CD4-positive, alpha-beta memory T cell (primary cell): ENCODE measurements around the gene COL26A1. TPM values are rescaled to one million over a fixed set of nuclear protein-coding genes. Genes with fewer than 3 reads are reported as not detected.

Source experiments
- CTCF ChIA-PET: fragments of 350-600 bp; sonication (Branson Sonifier 250); formaldehyde crosslinking; loops from one replicate; lab custom pipeline; 2021; ENCODE audit warnings: inconsistent platforms; ENCODE audit not compliant: partially characterized antibody; lab: Charles Lee
- POLR2A ChIA-PET: fragments of 350-600 bp; sonication (Branson Sonifier 250); formaldehyde crosslinking; loops from one replicate; lab custom pipeline; 2021; ENCODE audit not compliant: partially characterized antibody; lab: Charles Lee
- DNase-seq, 5 donors: peaks; one replicate each; pipeline versions ENCODE4 v3.0.0 to v3.0.0-alpha.2; 2020 to 2022; ENCODE audit warnings: mixed read lengths in 1 of 5
- H3K27ac ChIP-seq: one replicate; pipeline ENCODE4 v1.7.0; 2013; ENCODE audit warnings: low read depth, low read length
- H3K27me3 ChIP-seq: 2 replicates; pipeline ENCODE4 v1.7.0; 2013; ENCODE audit warnings: mild to moderate bottlenecking, low read length, moderate library complexity; ENCODE audit not compliant: insufficient read depth
- H3K36me3 ChIP-seq: 2 replicates; pipeline ENCODE4 v1.7.0; 2013; ENCODE audit warnings: mild to moderate bottlenecking, low read length, moderate library complexity; ENCODE audit not compliant: insufficient read depth
- H3K4me1 ChIP-seq: 2 replicates; pipeline ENCODE4 v1.7.0; 2013; ENCODE audit warnings: mild to moderate bottlenecking, low read length, moderate library complexity; ENCODE audit not compliant: insufficient read depth
- H3K4me3 ChIP-seq, 2 donors: one replicate each; pipeline ENCODE4 v1.7.0; 2013; ENCODE audit warnings: low read length in 2 of 2, mild to moderate bottlenecking in 1 of 2
- H3K9me3 ChIP-seq, 2 donors: one replicate each; pipeline ENCODE4 v1.7.0; 2013; ENCODE audit warnings: low read length in 2 of 2, control low read depth in 1 of 2; ENCODE audit not compliant: control insufficient read depth in 1 of 2
- H3K27ac Mint-ChIP-seq, 7 donors: one replicate each; pipeline ENCODE4 v1.8.0; 2020 to 2021; ENCODE audit warnings: mixed read lengths in 7 of 7, mild to moderate bottlenecking in 6 of 7, inconsistent platforms in 3 of 7, moderate library complexity in 3 of 7
- H3K27me3 Mint-ChIP-seq, 2 donors: one replicate each; pipeline ENCODE4 v1.8.0; 2020 to 2021; ENCODE audit warnings: mixed read lengths in 2 of 2
- H3K36me3 Mint-ChIP-seq, 2 donors: one replicate each; pipeline ENCODE4 v1.8.0; 2020 to 2021; ENCODE audit warnings: mixed read lengths in 2 of 2, inconsistent platforms in 1 of 2, mild to moderate bottlenecking in 1 of 2
- H3K4me1 Mint-ChIP-seq, 4 donors: one replicate each; pipeline ENCODE4 v1.8.0; 2020 to 2021; ENCODE audit warnings: mixed read lengths in 4 of 4, mild to moderate bottlenecking in 1 of 4
- H3K4me3 Mint-ChIP-seq, 8 donors: one replicate each; pipeline ENCODE4 v1.8.0; 2020 to 2021; ENCODE audit warnings: mixed read lengths in 8 of 8, mild to moderate bottlenecking in 7 of 8, moderate library complexity in 6 of 8, inconsistent platforms in 3 of 8
- H3K9me3 Mint-ChIP-seq, 8 donors: one replicate each; pipeline ENCODE4 v1.8.0; 2020 to 2021; ENCODE audit warnings: mixed read lengths in 8 of 8, mild to moderate bottlenecking in 5 of 8, inconsistent platforms in 3 of 8, moderate library complexity in 1 of 8
- intact Hi-C: fragments of 100-400 bp; cut with micrococcal nuclease; formaldehyde crosslinking; loops from one replicate; pipeline ENCODE4 v1.15.1; 2023
- polyA plus RNA-seq, 2 donors: library from polyadenylated mRNA; unstranded; fragments of 300-500 nt; fragmentation: Illumina TruSeq; gene quantifications; one replicate each; pipeline ENCODE4 v1.2.3, GENCODE V29; 2021
- total RNA-seq, 2 experiments: library from RNA; stranded (reverse); gene quantifications; one replicate each; pipeline ENCODE4 v1.2.3, GENCODE V29; 2021

Gene COL26A1
- total and polyA plus RNA-seq, 4 experiments from 2014 or later = not detected

DNA sequence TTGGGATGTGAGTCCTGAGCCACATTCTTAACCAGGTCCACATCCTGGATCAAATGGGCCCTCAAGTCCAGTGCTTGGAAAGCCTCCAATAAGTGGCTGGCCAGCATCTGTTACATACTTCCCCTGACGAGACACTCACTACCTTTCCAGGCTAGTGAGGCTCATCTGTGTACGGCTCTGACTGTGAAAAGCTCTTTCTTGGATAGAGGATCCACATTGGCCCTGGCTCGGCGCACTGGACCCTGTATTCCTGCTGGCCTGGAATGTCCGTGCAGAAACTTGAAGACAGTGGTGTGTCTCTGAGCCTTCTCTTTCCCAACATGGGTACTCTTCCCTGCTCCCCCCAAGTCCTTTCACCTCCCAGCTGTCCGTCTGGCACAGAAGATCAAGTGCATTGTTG, 230.9 kb downstream of the COL26A1 start:
- H3K9me3 ChIP-seq = no peaks in the 10 kb centered on the region
- intact Hi-C loops = no loop called here
- H3K27ac ChIP-seq = no peak overlapping the region
- Mint-ChIP-seq H3K9me3 (peaks cover 0 to 2% (median 0%) of the 10 kb centered on the region in 8 donors), H3K27me3 (peaks cover 3 to 4% of the 10 kb centered on the region in 2 donors), H3K27ac (no peak overlapping the region), H3K36me3 (no peaks in the 10 kb centered on the region), H3K4me1 (no peaks in the 10 kb centered on the region), H3K4me3 (no peak overlapping the region)
- H3K4me1 ChIP-seq = no peaks in the 10 kb centered on the region
- no peaks in the 10 kb centered on the region for H3K36me3 ChIP-seq
- POLR2A ChIA-PET = no interaction called here
- no peaks in the 10 kb centered on the region for H3K27me3 ChIP-seq
- CTCF ChIA-PET = no interaction called here
- no peak overlapping the region for H3K4me3 ChIP-seq
- no peak for DNase-seq

DNA sequence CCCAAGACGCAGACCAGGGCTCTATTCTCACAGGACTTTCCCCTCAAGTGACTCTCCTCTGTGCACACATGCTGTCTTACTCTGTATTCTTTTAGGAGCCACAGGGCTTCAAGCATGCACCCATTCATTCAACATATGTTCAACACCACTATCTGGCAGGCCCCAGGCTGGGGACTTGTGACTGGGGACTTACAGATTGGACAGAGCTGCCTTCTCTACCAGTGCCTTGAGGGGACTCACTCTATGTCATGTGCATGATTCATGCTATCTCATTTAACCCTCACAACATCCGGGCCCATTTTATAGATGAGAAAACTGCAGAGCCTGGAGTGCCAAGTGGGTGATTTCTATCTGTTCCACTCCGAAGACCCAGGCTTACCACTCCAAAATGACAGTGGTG, 232.1 kb downstream of the COL26A1 start:
- Mint-ChIP-seq H3K27me3 (peaks cover 3 to 4% of the 10 kb centered on the region in 2 donors), H3K4me1 (no peaks in the 10 kb centered on the region), H3K4me3 (no peak overlapping the region), H3K27ac (no peak overlapping the region), H3K36me3 (no peaks in the 10 kb centered on the region), H3K9me3 (peaks cover 0 to 2% (median 0%) of the 10 kb centered on the region in 8 donors)
- Histone ChIP-seq H3K27ac (no peak overlapping the region), H3K27me3 (no peaks in the 10 kb centered on the region), H3K9me3 (no peaks in the 10 kb centered on the region), H3K4me1 (no peaks in the 10 kb centered on the region), H3K36me3 (no peaks in the 10 kb centered on the region), H3K4me3 (no peak overlapping the region)
- ChIA-PET CTCF (no interaction called here), POLR2A (no interaction called here)
- intact Hi-C loops = no loop called here
- no peak for DNase-seq

- Histone ChIP-seq H3K9me3 (no peaks in the 10 kb centered on the region), H3K4me3 (no peak overlapping the region), H3K27me3 (no peaks in the 10 kb centered on the region), H3K4me1 (no peaks in the 10 kb centered on the region), H3K27ac (no peak overlapping the region), H3K36me3 (no peaks in the 10 kb centered on the region)
- Mint-ChIP-seq H3K36me3 (no peaks in the 10 kb centered on the region), H3K27ac (no peak overlapping the region), H3K4me1 (no peaks in the 10 kb centered on the region), H3K9me3 (peaks cover 0 to 2% (median 0%) of the 10 kb centered on the region in 8 donors), H3K27me3 (peaks cover 3 to 4% of the 10 kb centered on the region in 2 donors), H3K4me3 (no peak overlapping the region)
- ChIA-PET POLR2A (no interaction called here), CTCF (no interaction called here)
- intact Hi-C loops = no loop called here
- DNase-seq = no peak
Observed at GRCh38 chr7:101595246-101595645, 232.6 kb downstream of the COL26A1 start.

GRCh38 chr7:101595766-101596537, 233.3 kb downstream of the COL26A1 start:
- intact Hi-C loops = no loop called here
- Mint-ChIP-seq H3K36me3 (no peaks in the 10 kb centered on the region), H3K27ac (peak overlapping the region in 1 of 7 donors; percentile 59), H3K4me1 (no peaks in the 10 kb centered on the region), H3K4me3 (no peak overlapping the region), H3K27me3 (peaks cover 3 to 4% of the 10 kb centered on the region in 2 donors), H3K9me3 (peaks cover 0 to 2% (median 0%) of the 10 kb centered on the region in 8 donors)
- H3K27ac ChIP-seq = no peak overlapping the region
- no peaks in the 10 kb centered on the region for H3K4me1 ChIP-seq
- no peaks in the 10 kb centered on the region for H3K36me3 ChIP-seq
- ChIA-PET CTCF (no interaction called here), POLR2A (no interaction called here)
- H3K27me3 ChIP-seq = no peaks in the 10 kb centered on the region
- H3K4me3 ChIP-seq = no peak overlapping the region
- no peaks in the 10 kb centered on the region for H3K9me3 ChIP-seq
- DNase-seq = no peak

DNA sequence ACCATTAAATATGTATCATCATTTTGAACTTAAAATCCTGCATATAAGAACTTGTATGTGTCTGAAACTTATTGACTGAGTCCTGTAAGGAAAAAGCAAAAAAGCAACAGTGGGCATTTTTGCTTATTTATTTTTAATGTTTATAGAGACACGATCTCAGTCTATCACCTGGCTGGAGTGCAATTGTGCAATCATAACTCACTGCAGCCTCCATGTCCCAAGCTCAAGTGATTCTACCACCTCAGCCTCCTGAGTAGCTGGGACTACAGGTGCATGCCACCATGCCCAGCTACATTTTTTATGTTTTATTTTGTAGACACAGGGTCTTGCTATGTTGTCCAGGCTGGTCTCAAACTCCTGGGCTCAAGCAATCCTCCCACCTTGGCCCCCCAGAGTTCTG, 234.2 kb downstream of the COL26A1 start:
- CTCF ChIA-PET = interaction anchor here (0.7 kb wide), 1 partner anchor 54 kb away, joined by 4 read pairs; no protein-coding TSS in a partner anchor
- H3K27me3 ChIP-seq = no peaks in the 10 kb centered on the region

GRCh38 chr7:101597941-101598340, 235.3 kb downstream of the COL26A1 start:
- Histone ChIP-seq H3K4me1 (no peaks in the 10 kb centered on the region), H3K36me3 (no peaks in the 10 kb centered on the region), H3K27me3 (no peaks in the 10 kb centered on the region), H3K9me3 (no peaks in the 10 kb centered on the region), H3K27ac (no peak overlapping the region), H3K4me3 (no peak overlapping the region)
- Mint-ChIP-seq H3K4me3 (no peak overlapping the region), H3K27ac (no peak overlapping the region), H3K4me1 (peaks cover 0 to 3% (median 0%) of the 10 kb centered on the region in 4 donors), H3K36me3 (no peaks in the 10 kb centered on the region), H3K27me3 (peaks cover 3 to 4% of the 10 kb centered on the region in 2 donors), H3K9me3 (peaks cover 0 to 2% (median 0%) of the 10 kb centered on the region in 8 donors)
- intact Hi-C loops = no loop called here
- ChIA-PET POLR2A (no interaction called here), CTCF (interaction anchor here (0.7 kb wide), 1 partner anchor 55 kb away, joined by 4 read pairs; no protein-coding TSS in a partner anchor)
- no peak for DNase-seq

More for the DNA sequence above, 234.2 kb downstream of the COL26A1 start:
- Histone ChIP-seq H3K9me3 (no peaks in the 10 kb centered on the region), H3K27ac (no peak overlapping the region), H3K36me3 (no peaks in the 10 kb centered on the region), H3K4me3 (no peak overlapping the region), H3K4me1 (no peaks in the 10 kb centered on the region)
- DNase-seq = no peak
- H3K4me3 Mint-ChIP-seq = no peak overlapping the region
- no peaks in the 10 kb centered on the region for H3K36me3 Mint-ChIP-seq
- H3K27me3 Mint-ChIP-seq = peaks cover 3 to 4% of the 10 kb centered on the region in 2 donors
- peaks cover 0 to 2% (median 0%) of the 10 kb centered on the region in 8 donors for H3K9me3 Mint-ChIP-seq
- POLR2A ChIA-PET = no interaction called here
- H3K4me1 Mint-ChIP-seq = no peaks in the 10 kb centered on the region
- intact Hi-C loops = no loop called here
- H3K27ac Mint-ChIP-seq = no peak overlapping the region

- Mint-ChIP-seq H3K4me1 (peaks cover 0 to 3% (median 0%) of the 10 kb centered on the region in 4 donors), H3K9me3 (peaks cover 0 to 2% (median 0%) of the 10 kb centered on the region in 8 donors), H3K36me3 (no peaks in the 10 kb centered on the region), H3K27me3 (peaks cover 3 to 4% of the 10 kb centered on the region in 2 donors), H3K27ac (no peak overlapping the region), H3K4me3 (no peak overlapping the region)
- Histone ChIP-seq H3K4me1 (no peaks in the 10 kb centered on the region), H3K27ac (no peak overlapping the region), H3K27me3 (no peaks in the 10 kb centered on the region), H3K4me3 (no peak overlapping the region), H3K36me3 (no peaks in the 10 kb centered on the region), H3K9me3 (no peaks in the 10 kb centered on the region)
- POLR2A ChIA-PET = no interaction called here
- intact Hi-C loops = no loop called here
- CTCF ChIA-PET = interaction anchor here (3.0 kb wide), 1 partner anchor 673 kb away, joined by 10 read pairs; no protein-coding TSS in a partner anchor
- DNase-seq = no peak
Observed at GRCh38 chr7:101598422-101598985, 235.8 kb downstream of the COL26A1 start.
